Fibroblast of lung (primary cell): ENCODE data around the gene DPP6. TPM values are rescaled to one million over a fixed set of nuclear protein-coding genes. Genes with fewer than 3 reads are reported as not detected.

Source experiments
- DNase-seq, 2 donors: peaks; one replicate each; pipeline versions ENCODE4 v3.0.0 to v3.0.0-alpha.2; 2010; ENCODE audit warnings: low read depth in 2 of 2
- H2AFZ ChIP-seq: 2 replicates; pipeline ENCODE4 v1.5.1; 2012; ENCODE audit warnings: low read length, control low read depth, inconsistent platforms
- H3K27ac ChIP-seq: 2 replicates; pipeline ENCODE4 v1.5.1; 2011; ENCODE audit warnings: low read length, control low read depth; ENCODE audit not compliant: insufficient read depth
- H3K27me3 ChIP-seq: 2 replicates; pipeline ENCODE4 v1.5.1; 2011; ENCODE audit warnings: mild to moderate bottlenecking, low read length; ENCODE audit not compliant: control insufficient read depth, insufficient read depth
- H3K36me3 ChIP-seq: 2 replicates; pipeline ENCODE4 v1.5.1; 2011; ENCODE audit warnings: low read length; ENCODE audit not compliant: control insufficient read depth, insufficient read depth
- H3K4me1 ChIP-seq: 2 replicates; pipeline ENCODE4 v1.5.1; 2011; ENCODE audit warnings: low read length; ENCODE audit not compliant: control insufficient read depth, insufficient read depth; ENCODE audit errors: extremely low read depth
- H3K4me2 ChIP-seq: 2 replicates; pipeline ENCODE4 v1.5.1; 2011; ENCODE audit warnings: low read length, control low read depth; ENCODE audit not compliant: insufficient read depth; ENCODE audit errors: extremely low read depth
- H3K4me3 ChIP-seq, 4 experiments: fragments of 200-600 bp in 1 of 4; sonication (generic) in 1 of 4; replicated peaks in 1 of 4; 2 replicates each; pipeline ENCODE4 v1.5.1; 2011 to 2016; ENCODE audit warnings: low read length in 4 of 4, low read depth in 3 of 4, mild to moderate bottlenecking in 3 of 4, control low read depth in 2 of 4, inconsistent platforms in 1 of 4, mixed read lengths in 1 of 4; ENCODE audit not compliant: insufficient read depth in 1 of 4; ENCODE audit errors: control extremely low read depth in 1 of 4
- H3K79me2 ChIP-seq: 2 replicates; pipeline ENCODE4 v1.5.1; 2012; ENCODE audit warnings: mild to moderate bottlenecking, low read length, inconsistent platforms; ENCODE audit not compliant: control insufficient read depth, insufficient read depth
- H3K9ac ChIP-seq: 2 replicates; pipeline ENCODE4 v1.5.1; 2011; ENCODE audit warnings: mild to moderate bottlenecking, low read length, control low read depth; ENCODE audit not compliant: insufficient read depth
- H3K9me3 ChIP-seq: 2 replicates; pipeline ENCODE4 v1.5.1; 2012; ENCODE audit warnings: low read depth, low read length; ENCODE audit not compliant: control insufficient read depth, insufficient read depth
- H4K20me1 ChIP-seq: 2 replicates; pipeline ENCODE4 v1.5.1; 2011; ENCODE audit warnings: low read length; ENCODE audit not compliant: control insufficient read depth, insufficient read depth; ENCODE audit errors: extremely low read depth
- EZH2 ChIP-seq: IDR thresholded peaks from 2 replicates; pipeline ENCODE4 v1.5.1; 2012; ENCODE audit warnings: low read length, control low read depth, mild to moderate bottlenecking; ENCODE audit errors: missing control alignments
- polyA plus RNA-seq, 2 donors: library from polyadenylated mRNA; depleted of rRNA in 1 of 2; stranded (reverse) in 1 of 2; unstranded in 1 of 2; fragments of >200 nt; gene quantifications; 2 replicates each; pipeline ENCODE4 v1.2.1, GENCODE V29; 2011 to 2012; ENCODE audit warnings: missing spikeins in 1 of 2
- total RNA-seq: library from RNA; depleted of rRNA; stranded (reverse); fragments of >200 nt; gene quantifications from 2 replicates; pipeline ENCODE4 v1.2.1, GENCODE V29; 2014
- TF ChIP-seq, protein P1 (sequence below), 2 donors: IDR thresholded peaks in 1 of 2; conservative IDR thresholded peaks in 1 of 2; 1 replicate in 1 of 2; 2 replicates in 1 of 2; pipeline ENCODE4 v1.5.1; 2011 to 2012; ENCODE audit warnings: low read length in 2 of 2, control low read depth in 1 of 2, inconsistent platforms in 1 of 2, low read depth in 1 of 2, mild to moderate bottlenecking in 1 of 2

Gene DPP6
- total and polyA plus RNA-seq, 2 donors (not counting 1 experiment from before 2014, with no cell fraction given), result not detected

- Histone ChIP-seq H3K9me3 (peaks cover 9% of the 10 kb centered on the region), H4K20me1 (no peaks in the 10 kb centered on the region), H3K9ac (no peak overlapping the region), H2AFZ (no peak overlapping the region), H3K27ac (no peak overlapping the region), H3K4me3 (no peak overlapping the region), H3K4me1 (no peaks in the 10 kb centered on the region), H3K27me3 (no peaks in the 10 kb centered on the region), H3K36me3 (no peaks in the 10 kb centered on the region), H3K4me2 (no peak overlapping the region), H3K79me2 (no peaks in the 10 kb centered on the region)
- TF ChIP-seq, protein P1, sequence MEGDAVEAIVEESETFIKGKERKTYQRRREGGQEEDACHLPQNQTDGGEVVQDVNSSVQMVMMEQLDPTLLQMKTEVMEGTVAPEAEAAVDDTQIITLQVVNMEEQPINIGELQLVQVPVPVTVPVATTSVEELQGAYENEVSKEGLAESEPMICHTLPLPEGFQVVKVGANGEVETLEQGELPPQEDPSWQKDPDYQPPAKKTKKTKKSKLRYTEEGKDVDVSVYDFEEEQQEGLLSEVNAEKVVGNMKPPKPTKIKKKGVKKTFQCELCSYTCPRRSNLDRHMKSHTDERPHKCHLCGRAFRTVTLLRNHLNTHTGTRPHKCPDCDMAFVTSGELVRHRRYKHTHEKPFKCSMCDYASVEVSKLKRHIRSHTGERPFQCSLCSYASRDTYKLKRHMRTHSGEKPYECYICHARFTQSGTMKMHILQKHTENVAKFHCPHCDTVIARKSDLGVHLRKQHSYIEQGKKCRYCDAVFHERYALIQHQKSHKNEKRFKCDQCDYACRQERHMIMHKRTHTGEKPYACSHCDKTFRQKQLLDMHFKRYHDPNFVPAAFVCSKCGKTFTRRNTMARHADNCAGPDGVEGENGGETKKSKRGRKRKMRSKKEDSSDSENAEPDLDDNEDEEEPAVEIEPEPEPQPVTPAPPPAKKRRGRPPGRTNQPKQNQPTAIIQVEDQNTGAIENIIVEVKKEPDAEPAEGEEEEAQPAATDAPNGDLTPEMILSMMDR (conservative IDR thresholded peaks at IDR 0.05 in 1 of 2, IDR thresholded peaks at IDR 0.05 in 1 of 2; ENCODE audit: low read depth in 1 of 2, low read length in 2 of 2), result no peak
- no peak for TF ChIP-seq EZH2
- DNase-seq, result no peak
These were observed 834.4 kb downstream of the DPP6 start for GRCh38 chr7:154886591-154886990.

GRCh38 chr7:154888690-154889089, 836.5 kb downstream of the DPP6 start:
- TF ChIP-seq EZH2, result no peak
- TF ChIP-seq, protein P1 (conservative IDR thresholded peaks at IDR 0.05 in 1 of 2, IDR thresholded peaks at IDR 0.05 in 1 of 2; ENCODE audit: low read depth in 1 of 2, low read length in 2 of 2), result no peak
- Histone ChIP-seq H3K4me3 (no peak overlapping the region), H3K9me3 (peaks cover 6% of the 10 kb centered on the region), H3K27me3 (no peaks in the 10 kb centered on the region), H3K4me1 (no peaks in the 10 kb centered on the region), H3K36me3 (no peaks in the 10 kb centered on the region), H4K20me1 (no peaks in the 10 kb centered on the region), H3K4me2 (no peak overlapping the region), H3K79me2 (no peaks in the 10 kb centered on the region), H3K9ac (no peak overlapping the region), H3K27ac (no peak overlapping the region), H2AFZ (no peak overlapping the region)
- no peak for DNase-seq

DNA sequence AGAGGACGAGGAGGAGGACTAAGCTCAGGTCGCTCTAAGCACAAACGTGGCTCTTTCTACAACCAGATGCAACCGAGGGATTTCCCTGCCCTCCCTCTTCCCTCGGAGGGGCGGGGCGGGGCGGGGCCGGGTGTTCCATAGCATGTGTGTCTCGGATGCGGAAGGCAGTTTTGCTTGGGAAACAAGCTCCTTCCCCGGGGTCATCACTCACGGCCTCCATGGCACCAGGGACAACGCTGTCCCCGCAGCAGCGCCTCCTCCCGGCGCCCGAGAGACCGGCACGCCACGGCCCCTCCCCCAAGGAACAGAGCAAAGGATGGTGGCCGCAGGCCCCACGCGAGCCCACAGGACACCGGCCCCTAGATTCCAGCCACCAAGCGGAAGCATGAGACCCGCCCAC, 840.3 kb downstream of the DPP6 start:
- H3K36me3 ChIP-seq, result no peaks in the 10 kb centered on the region
- no peak overlapping the region for H3K9ac ChIP-seq
- H3K9me3 ChIP-seq, result no peaks in the 10 kb centered on the region
- no peaks in the 10 kb centered on the region for H4K20me1 ChIP-seq
- no peak overlapping the region for H3K4me3 ChIP-seq
- no peaks in the 10 kb centered on the region for H3K4me1 ChIP-seq
- H3K79me2 ChIP-seq, result no peaks in the 10 kb centered on the region
- no peak overlapping the region for H3K4me2 ChIP-seq
- no peak overlapping the region for H3K27ac ChIP-seq
- H2AFZ ChIP-seq, result no peak overlapping the region
- no peak for DNase-seq
- H3K27me3 ChIP-seq, result no peaks in the 10 kb centered on the region
- TF ChIP-seq EZH2, result no peak
- TF ChIP-seq, protein P1 (conservative IDR thresholded peaks at IDR 0.05 in 1 of 2, IDR thresholded peaks at IDR 0.05 in 1 of 2; ENCODE audit: low read depth in 1 of 2, low read length in 2 of 2), result no peak
